T follicular helper cell (primary cell): ENCODE results near the gene NPIPB12.
"Not testable (repeated sequence)": the region's sequence is repeated elsewhere in the genome, so short reads cannot be mapped to it uniquely, and the experiment has no call there.

Experiments used
- DNase-seq: peaks from one replicate; pipeline ENCODE4 v3.0.0-alpha.2; 2020; ENCODE audit warnings: low read depth
- total RNA-seq, 2 experiments: gene quantifications; one replicate each; lab custom pipeline; 2026; lab: John Stamatoyannopoulos, UW

Gene NPIPB12
- total RNA-seq = 0.30 to 0.43 reads per million in 2 experiments

- not testable (repeated sequence) for DNase-seq
Measured at GRCh38 chr16:29506308-29506707, at the start of gene NPIPB12. Gene NPIPB12 (minus strand): TSS chr16:29506408.

- DNase-seq = not testable (repeated sequence)
Measured at GRCh38 chr16:29521520-29521919, 15.3 kb upstream of the NPIPB12 start.

GRCh38 chr16:29482276-29482675 lies 23.9 kb downstream of the NPIPB12 start:
- DNase-seq = not testable (repeated sequence)

- DNase-seq = not testable (repeated sequence)
Measured at GRCh38 chr16:29472065-29472464, 34.1 kb downstream of the NPIPB12 start.

- peak; percentile 0 for DNase-seq
Measured at GRCh38 chr16:29469660-29470059, 36.5 kb downstream of the NPIPB12 start.

- not testable (repeated sequence) for DNase-seq
Measured at GRCh38 chr16:29467654-29468366, 38.4 kb downstream of the NPIPB12 start.

GRCh38 chr16:29466904-29467303 lies 39.3 kb downstream of the NPIPB12 start:
- DNase-seq = not testable (repeated sequence)

GRCh38 chr16:29465985-29466824 lies 40.0 kb downstream of the NPIPB12 start:
- not testable (repeated sequence) for DNase-seq

- not testable (repeated sequence) for DNase-seq
Measured at GRCh38 chr16:29460647-29461030, 45.6 kb downstream of the NPIPB12 start.

- not testable (repeated sequence) for DNase-seq
Measured at GRCh38 chr16:29459706-29460646, 46.2 kb downstream of the NPIPB12 start, which contains the start of gene SULT1A4. Gene SULT1A4 (plus strand): TSS chr16:29459913. CDS start chr16:29461386, 1,473 bp downstream.

- not testable (repeated sequence) for DNase-seq
Measured at GRCh38 chr16:29457660-29458059, 48.5 kb downstream of the NPIPB12 start.

GRCh38 chr16:29454828-29455227 lies 51.4 kb downstream of the NPIPB12 start:
- not testable (repeated sequence) for DNase-seq

- DNase-seq = not testable (repeated sequence)
Measured at GRCh38 chr16:29454269-29454668, 51.9 kb downstream of the NPIPB12 start, which contains the start of the genes BOLA2 and SLX1B. Gene BOLA2 (minus strand): TSS chr16:29454351. CDS start chr16:29454253, 98 bp downstream. Gene SLX1B (plus strand): TSS chr16:29454533.

GRCh38 chr16:29453754-29454153 lies 52.5 kb downstream of the NPIPB12 start:
- DNase-seq = not testable (repeated sequence)
